HG02938 (cell line): ENCODE measurements around the gene ZNF804A.
"Not testable (repeated sequence)": the region's sequence is repeated elsewhere in the genome, so short reads cannot be mapped to it uniquely, and the experiment has no call there.

Experiments
- ATAC-seq: cut with Tn5 transposase; IDR thresholded peaks from one replicate; pipeline ENCODE4 v1.9.1; 2021; ENCODE audit warnings: mild to moderate bottlenecking, moderate library complexity; ENCODE audit not compliant: unreplicated experiment

The ZNF804A gene

DNA sequence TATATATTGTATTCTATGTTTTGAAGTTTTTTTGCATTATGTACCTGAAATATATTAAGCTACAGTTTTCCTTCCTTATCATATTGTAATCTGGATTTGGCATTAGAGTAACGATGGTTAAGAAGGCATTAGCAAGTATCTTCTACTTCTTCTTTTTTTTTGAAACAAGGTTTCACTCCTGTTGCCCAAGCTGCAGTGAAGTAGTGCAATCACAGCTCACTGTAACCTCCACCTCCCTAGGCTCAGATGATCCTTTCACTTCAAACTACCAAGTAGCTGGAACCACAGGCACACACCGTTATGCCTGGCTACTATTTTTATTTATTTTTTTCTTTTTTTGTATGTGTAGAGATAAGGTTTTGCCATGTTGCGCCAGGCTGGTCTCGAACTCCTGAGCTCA, 201.1 kb downstream of the ZNF804A start:
- no peak for ATAC-seq

DNA sequence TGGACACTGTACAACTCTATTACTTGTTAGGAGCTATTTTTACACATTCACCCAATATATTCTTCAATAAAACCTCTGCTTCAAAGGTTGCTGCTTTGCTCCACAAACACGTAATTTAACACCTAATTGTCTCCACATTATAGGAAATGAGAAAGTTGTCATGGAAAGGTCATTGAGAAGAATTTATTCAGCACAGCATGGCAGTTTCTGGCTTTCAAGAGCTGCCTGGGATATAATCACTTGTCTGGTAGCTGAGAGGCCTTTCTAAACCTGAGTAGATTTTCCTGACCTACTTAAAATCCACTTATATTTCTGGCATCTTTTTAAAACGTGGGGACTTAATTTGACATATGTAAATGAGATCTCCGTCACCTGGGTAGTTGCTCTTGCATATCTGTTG, 216.1 kb downstream of the ZNF804A start:
- no peak for ATAC-seq

DNA sequence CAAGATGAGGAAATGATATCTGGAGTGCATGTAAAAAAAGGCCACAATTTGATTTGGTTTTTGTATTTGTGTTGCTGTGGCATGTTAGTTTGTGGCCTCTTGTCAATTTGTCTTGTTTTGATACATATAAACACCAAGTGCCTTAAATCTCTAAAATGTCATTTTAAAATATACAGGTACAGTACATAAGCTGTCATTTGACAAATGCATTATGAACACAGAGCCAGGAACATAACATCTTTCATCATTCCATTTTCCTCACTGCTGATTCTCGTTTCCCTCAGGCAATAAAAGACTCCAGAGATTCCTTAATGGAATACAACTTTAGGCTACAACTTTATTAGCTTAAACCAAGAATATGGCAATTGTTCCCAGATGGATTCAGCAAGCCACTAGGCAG, 217.5 kb downstream of the ZNF804A start:
- ATAC-seq: no peak

DNA sequence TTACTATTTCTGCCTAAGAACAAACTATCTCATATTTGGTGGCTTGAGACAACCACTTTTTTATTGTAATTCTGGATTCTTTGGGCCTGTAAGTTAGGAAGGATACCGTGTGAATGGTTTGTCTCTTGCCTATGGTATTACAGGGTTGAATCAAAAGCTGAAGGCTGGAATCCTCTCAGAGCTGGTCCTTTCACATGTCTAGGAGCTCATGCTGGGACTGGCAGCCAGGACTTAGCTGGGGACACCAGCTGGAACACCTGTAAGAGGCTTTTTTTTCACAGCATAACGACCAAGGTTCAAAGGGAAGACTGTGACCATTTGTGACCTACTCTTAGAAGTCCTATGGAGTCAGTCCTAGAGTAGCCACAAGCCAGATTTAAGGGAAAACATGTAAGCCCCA, 226.3 kb downstream of the ZNF804A start:
- no peak for ATAC-seq

DNA sequence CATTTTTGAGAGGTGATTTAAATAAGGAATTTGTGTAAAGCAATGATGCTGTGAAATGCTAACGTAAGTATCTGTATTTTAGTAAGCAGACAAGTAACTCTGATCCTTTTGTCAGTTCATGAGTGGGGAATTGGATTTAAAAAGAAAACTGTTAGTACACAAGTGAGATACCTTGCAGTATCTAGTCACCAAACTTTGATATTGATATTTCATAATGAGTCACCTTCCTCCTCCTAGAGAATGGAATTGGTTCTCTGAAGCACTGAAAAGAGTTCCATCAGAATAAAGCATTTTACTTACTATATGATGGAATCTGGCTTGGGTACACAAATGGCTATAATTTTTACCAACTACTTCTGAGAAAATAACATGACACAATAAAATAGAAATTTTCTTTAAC, 232.2 kb downstream of the ZNF804A start:
- ATAC-seq: no peak

DNA sequence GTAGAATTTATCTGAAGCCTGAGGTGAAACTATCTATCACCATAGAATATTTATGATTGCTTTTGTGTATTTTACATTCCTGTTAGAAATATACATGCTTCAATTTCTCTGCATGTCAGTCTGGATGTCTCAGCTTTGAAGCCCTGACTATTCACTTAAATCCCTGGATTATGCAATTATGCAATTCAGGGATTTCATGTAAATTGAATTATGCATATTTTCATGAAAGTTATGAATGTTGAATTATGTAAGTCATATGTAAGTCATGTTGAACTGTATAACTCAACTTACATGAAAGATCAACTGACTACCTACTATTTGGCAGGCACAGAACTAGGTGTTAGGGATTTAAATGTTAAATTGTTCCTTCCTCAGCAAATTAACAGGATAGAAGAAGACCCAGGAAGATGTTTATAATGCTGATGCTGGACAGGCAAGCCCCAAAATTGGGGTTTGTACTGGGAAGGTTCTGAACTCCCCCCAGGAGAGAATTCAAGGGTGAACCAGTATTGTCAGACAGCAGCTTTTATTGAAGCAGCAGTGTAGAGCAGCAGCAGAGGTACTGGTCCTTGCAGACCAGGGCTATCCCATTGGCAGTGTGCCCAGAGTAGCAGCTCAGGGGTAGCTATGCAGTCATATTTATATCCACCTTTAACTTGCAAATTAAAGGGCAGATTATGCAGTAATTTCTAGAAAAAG, 236.5 kb downstream of the ZNF804A start:
- ATAC-seq: no peak

DNA sequence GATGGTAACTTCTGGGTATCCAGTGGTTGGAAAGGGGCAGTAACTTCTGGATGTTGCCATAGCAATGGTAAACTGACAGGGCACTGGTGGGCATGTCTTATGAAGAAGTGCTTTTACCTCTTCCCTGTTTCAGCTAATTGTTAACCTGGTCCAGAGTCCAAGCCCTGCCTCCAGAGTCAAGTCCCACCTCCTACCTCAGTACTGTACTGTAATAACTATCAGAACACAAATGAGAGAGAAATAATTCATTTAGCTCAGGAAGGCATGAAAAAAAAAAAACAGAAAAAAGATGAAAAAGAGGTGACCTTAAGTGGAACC, 237.0 kb downstream of the ZNF804A start:
- ATAC-seq: no peak

DNA sequence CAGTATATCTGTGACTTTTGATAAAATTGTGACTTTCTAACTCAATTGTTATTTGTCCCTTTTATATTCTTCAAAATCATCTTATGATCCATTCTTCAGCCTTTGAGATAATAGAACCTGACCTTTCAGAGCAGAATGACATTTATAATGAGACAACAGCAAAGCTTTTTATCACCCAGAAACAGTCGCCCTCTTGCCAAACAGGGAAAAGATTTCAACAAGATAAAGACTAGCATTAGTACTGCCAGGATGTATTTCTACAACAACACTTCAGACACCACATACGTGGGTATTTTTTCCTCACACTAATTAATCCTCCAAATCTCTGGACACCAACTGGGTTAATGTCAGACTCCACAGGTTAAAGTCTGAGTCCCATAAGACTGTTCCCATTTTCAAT, 249.0 kb downstream of the ZNF804A start:
- no peak for ATAC-seq

DNA sequence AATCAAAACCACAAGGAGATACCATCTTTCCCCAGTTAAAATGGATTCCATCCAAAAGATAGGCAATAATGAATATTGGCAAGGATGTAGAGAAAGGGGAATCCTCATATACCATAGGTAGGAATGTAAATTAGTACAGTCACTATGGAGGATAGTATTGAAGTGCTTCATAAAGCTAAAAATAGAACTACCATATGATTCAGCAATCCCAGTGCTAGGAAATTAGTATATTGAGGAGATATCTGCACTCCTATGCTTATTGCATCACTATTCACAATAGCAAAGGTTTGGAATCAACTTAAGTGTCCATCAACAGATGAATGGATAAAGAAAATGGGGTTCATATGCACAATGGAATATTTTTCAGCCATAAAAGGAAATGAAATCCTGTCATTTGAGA, 251.2 kb downstream of the ZNF804A start:
- no peak for ATAC-seq

DNA sequence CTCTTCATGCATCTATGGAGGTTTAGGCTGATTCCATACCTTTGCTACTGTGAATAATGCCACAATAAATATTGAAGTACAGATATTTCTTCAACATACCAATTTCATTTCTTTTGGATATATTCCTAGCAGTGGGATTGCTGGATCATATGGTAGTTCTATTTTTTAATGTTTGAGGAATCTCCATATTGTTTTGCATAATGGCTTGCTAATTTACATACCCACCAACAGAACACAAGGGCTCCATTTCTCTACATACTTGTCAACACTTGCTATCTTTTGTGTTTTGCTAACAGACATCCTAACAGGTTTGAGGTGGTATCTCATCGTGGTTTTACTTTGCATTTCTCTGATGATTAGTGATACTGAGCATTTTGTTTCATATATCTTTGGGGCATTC, 253.2 kb downstream of the ZNF804A start:
- no peak for ATAC-seq

DNA sequence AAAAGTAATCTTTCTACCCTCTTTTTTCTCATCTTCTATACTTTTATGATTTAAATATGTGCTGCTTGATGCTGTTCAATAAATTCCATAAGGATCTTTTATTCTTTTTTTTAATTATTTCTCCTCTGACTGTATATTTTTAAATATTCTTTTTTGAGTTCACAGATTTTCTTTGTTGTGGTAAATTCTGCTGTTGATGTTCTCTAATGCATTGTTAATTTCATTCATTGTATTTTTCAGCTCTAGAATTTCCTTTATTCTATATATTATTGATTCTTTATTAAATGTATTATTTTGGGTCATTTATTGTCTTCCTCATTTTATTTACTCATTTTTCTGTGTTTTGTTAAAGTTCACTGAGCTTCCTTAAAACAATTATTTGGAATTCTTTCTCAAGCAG, 260.9 kb downstream of the ZNF804A start:
- ATAC-seq: no peak

DNA sequence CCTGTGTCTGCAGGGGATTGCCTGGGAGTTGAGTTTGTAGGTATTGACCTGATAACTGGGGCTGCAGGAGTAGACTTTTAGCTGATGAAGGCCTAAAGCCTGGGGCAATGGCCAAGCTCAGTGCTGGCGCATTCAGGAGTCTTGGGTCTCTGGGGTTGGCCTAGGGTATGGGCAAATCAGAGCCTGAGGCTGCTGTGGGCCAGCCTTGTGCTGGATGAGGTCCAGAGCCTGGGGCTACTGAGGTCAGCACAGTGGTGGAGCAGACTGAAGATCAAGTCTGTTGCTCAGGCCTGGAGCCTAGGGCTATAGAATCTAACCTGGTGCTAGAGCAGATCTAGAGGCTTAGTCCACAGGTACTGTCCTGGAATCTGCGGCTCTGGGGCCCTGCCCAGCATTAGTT, 262.4 kb downstream of the ZNF804A start:
- no peak for ATAC-seq

DNA sequence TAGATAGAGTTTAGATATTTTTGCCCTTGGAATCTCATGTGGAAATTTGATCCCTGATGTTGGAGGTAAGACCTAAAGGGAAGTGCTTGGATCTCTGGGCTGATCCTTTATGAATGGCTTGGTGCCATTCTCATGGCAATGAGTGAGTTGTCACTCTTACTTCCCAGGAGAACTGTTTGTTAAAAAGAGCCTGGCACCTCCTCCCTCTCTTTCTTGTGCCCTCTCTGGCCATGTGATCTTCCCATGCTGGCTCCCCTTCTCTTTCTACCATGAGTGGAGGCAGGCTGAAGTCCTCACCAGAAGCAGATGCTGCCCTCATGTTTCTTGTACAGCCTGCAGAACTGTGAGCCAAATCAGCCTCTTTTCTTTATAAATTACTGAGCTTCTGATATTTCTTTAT, 276.9 kb downstream of the ZNF804A start:
- no peak for ATAC-seq

DNA sequence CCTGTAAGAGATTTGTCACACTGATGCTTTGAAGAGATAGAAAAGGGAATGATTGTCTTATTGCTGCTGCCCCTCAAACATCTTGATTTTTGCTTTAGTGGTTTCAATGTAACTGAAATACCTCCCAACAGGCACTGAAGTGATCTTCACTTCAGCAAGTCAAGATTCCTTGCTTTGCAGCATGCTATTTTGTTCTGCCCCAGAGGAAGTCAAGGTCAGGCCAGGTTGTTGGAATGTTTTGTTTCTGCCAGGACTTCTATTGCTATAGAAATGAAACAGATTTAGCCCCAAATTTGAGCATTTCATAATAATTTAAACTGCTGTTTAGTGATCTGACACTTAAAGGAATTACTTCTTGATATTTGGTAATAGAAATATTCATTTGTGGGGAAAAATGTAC, 277.6 kb downstream of the ZNF804A start:
- ATAC-seq: no peak

DNA sequence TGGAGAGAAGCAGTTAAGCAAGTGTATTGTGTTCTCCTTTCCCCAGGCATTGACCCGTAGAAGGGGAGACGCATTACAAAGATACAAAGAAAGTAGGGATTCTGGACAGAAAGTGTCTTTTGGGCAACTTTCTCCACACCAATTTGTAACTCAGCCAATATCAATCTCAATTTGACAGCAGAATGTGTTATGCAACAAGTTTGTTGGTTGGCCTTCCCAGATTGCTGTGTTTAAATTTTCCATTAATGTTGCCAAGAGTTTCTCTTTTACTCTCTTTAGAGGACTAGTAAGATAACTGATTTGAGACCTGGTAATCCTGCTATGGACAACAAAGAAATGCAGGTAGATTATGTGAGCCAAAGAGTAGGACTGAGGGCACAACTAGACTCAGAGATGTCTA, 279.6 kb downstream of the ZNF804A start:
- no peak for ATAC-seq

DNA sequence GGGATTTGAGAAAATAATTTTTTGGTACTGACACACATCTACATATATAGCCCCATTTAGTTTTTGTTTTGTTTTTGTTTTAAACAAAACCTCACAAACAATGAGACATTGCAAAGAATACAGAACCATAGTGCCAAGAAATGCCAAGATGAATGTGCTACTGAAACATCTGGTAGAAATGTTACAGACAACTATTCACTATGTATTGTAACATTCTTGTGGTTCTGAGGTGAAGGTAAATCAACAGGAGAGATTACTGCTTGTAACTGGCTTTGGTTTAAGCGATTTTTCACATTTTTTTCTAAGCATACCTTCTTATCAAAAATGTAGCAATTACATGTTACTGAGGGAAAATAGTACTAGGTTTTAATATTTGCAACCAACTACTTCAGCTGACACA, 281.3 kb downstream of the ZNF804A start:
- ATAC-seq: no peak

DNA sequence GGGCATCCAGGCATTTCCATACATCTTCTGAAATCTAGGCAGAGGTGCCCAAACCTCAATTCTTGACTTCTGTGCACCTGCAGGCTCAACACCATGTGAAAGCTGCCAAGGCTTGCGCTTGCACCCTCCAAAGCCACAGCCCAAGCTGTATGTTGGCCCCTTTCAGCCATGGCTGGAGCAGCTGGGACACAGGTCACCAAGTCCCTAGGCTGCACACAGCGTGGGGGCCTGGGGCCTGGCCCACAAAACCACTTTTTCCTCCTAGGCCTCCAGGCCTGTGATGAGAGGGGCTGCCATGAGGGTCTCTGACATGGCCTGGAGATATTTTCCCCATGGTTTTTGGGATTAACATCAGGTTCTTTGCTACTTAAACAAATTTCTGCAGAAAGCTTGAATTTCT, 288.3 kb downstream of the ZNF804A start:
- ATAC-seq: not testable (repeated sequence)

DNA sequence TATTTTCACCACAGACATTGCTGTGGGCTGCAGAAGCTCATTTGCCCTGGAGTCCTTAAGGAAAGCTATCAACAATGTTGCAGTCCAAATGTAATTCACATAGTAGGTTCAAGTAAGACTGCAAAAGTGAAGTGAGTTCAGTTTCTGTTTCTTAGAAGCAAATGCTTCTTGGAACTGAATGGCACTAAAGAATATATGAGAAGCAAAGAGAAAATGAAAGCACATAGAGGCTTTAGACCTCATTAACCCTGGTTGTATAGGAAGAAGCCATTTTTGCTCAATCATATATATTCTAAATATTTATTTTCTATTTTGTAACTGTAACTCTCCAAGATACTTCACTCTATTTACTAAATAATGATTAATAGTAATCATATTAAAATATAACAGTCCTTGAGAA, 292.0 kb downstream of the ZNF804A start:
- ATAC-seq: no peak

DNA sequence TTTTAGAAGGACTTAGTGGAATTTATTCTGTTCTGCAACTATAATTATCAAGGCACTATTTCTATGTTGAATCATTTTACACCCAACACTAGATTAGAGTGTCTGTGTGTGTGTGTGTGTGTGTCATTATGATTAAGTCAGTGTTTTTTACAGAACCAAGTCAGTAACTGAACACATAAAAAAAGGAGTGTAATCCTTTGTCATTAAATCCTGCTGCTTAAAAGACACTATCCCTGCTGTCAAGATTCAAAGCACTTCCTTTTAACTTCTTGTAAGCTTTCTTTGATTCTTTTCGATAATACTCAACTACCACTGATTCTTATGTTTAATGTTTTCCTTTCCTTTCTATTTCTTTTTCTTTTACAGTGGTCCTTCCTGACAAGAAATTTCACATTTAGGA, 306.7 kb downstream of the ZNF804A start:
- ATAC-seq: no peak

DNA sequence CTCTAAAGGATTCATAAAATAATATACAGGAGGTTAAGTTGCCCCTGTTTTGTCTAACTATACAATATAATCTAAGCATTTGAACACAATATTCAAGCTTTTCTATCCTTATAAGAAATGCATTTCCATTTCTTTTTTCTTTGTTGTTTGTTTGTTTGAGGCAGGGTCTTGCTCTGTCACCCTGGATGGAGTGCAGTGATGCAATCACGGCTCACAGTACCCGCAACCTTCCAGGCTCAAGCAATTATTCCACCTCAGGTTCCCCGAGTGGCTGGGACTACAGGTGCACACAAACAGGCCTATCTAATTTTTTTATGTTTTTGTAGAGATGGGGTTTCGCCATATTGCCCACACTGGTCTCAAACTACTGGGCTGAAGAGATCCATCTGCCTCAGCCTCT, 307.8 kb downstream of the ZNF804A start:
- no peak for ATAC-seq

DNA sequence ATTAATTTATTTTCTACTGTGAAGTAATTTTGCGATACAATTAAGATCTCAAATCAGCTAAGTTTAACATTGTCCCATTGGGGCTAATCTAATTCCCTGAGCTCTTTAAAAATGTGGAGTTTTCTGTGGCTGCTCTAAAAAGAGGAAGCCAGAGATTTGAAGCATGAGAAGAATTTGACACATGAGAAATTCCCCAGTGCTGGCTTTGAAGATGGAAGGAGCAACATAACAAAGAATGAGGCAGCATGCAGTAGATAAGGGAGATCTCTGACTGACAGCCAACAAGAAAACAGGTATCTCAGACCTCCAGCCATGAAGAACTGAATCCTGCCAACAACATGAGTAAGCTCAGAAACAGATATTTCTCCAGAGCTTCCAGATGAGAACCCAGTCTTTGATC, 308.4 kb downstream of the ZNF804A start:
- ATAC-seq: no peak

DNA sequence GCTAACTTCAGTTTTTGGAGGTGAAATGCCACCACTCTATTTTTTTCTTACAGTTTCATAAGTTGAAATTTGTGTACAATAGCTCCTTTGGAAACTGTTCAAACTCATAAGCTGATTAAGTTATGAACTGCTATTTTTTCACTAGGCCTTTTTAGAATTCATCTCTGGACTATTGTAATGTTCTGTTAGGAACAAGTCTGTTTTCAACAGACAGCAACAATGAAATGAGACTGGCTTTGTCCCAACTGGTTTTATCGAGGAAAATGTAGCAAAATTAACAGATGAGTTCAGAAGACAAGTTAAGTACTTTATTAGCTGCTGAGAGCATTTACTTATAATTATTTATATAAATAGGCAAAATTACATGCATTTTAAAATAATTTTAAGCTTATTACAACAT, 310.6 kb downstream of the ZNF804A start:
- ATAC-seq: no peak

DNA sequence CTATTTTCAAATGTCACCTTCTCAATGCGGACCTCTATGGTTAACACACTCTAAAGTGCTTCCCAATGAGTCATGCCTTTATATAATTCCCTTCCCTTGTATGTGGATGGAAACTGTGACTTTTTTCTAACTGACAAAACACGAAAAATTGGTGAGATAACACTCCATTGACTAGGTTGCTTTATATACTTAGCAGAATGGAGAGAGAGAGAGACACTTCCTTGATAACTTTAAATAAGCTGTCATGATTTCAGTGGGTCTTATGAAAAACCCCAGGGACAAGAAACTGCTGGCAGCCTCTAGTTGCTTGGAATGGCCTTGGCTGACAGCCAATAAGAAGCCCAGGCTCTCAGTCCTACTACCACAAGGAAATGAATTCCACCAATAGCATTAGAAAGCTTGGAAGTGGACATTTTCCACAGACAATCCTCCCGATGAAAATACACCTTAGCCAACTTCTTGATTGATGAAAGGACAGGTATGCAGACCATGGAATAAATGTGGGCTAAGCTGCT, 322.2 kb downstream of the ZNF804A start:
- ATAC-seq: no peak
